OCI-LY7 (cell line): ENCODE data around the gene TRAPPC10. TPM values are rescaled to one million over a fixed set of nuclear protein-coding genes. Genes with fewer than 3 reads are reported as not detected.

Experiments
- BruUV-seq: library from RNA; stranded (reverse); fragments of 400-500 nt; replicated peaks from 2 replicates; lab custom pipeline; 2021; lab: Mats Ljungman, UMichigan
- CTCF ChIA-PET: fragments of 300-600 bp; sonication (Branson Sonifier 250); formaldehyde crosslinking; loops from one replicate; lab custom pipeline; 2022; ENCODE audit warnings: antibody characterized with exemption; ENCODE audit not compliant: unreplicated experiment; lab: Charles Lee
- POLR2A ChIA-PET: fragments of 300-600 bp; sonication (Branson Sonifier 250); formaldehyde crosslinking; loops from one replicate; lab custom pipeline; 2022; ENCODE audit warnings: antibody characterized with exemption; lab: Charles Lee
- DNase-seq: peaks from one replicate; pipeline ENCODE4 v3.0.0-alpha.2; 2015; ENCODE audit warnings: low spot score
- H2AFZ ChIP-seq: fragments of 200-600 bp; sonication (generic), shearing (Covaris generic); 2 replicates; pipeline ENCODE4 v1.6.1; 2014; ENCODE audit warnings: mild to moderate bottlenecking, antibody characterized with exemption, low read length, moderate library complexity
- H3K27ac ChIP-seq: fragments of 200-600 bp; sonication (generic); 2 replicates; pipeline ENCODE4 v1.5.1; 2014; ENCODE audit warnings: mixed run types, low read depth, mild to moderate bottlenecking, moderate library complexity, low read length, inconsistent platforms; ENCODE audit not compliant: poor library complexity, severe bottlenecking
- H3K36me3 ChIP-seq: fragments of 200-600 bp; sonication (generic); 2 replicates; pipeline ENCODE4 v1.6.1; 2014; ENCODE audit warnings: mild to moderate bottlenecking, antibody characterized with exemption, low read length, moderate library complexity, mixed read lengths; ENCODE audit not compliant: insufficient read depth
- H3K4me1 ChIP-seq: fragments of 200-600 bp; sonication (generic); 2 replicates; pipeline ENCODE4 v1.5.1; 2014; ENCODE audit warnings: mild to moderate bottlenecking, low read length; ENCODE audit not compliant: insufficient read depth, poor library complexity, severe bottlenecking
- H3K4me2 ChIP-seq: fragments of 200-600 bp; sonication (generic); 2 replicates; pipeline ENCODE4 v1.6.1; 2014; ENCODE audit warnings: mild to moderate bottlenecking, low read length
- H3K4me3 ChIP-seq: fragments of 200-600 bp; sonication (generic); 2 replicates; pipeline ENCODE4 v1.5.1; 2014; ENCODE audit warnings: mild to moderate bottlenecking, low read depth, low read length; ENCODE audit not compliant: poor library complexity, severe bottlenecking
- H3K79me2 ChIP-seq: fragments of 200-600 bp; sonication (generic); 2 replicates; pipeline ENCODE4 v1.6.1; 2016; ENCODE audit warnings: low read depth, mild to moderate bottlenecking, low read length, moderate library complexity, mixed read lengths; ENCODE audit not compliant: insufficient read depth
- H3K9me2 ChIP-seq: fragments of 200-600 bp; sonication (generic); 2 replicates; pipeline ENCODE4 v1.6.1; 2016; ENCODE audit warnings: mild to moderate bottlenecking, low read length, mixed read lengths; ENCODE audit not compliant: insufficient read depth
- H3K9me3 ChIP-seq: fragments of 200-600 bp; sonication (generic); 2 replicates; pipeline ENCODE4 v1.6.1; 2014; ENCODE audit warnings: mild to moderate bottlenecking, mixed run types, low read length, mixed read lengths
- H4K20me1 ChIP-seq: fragments of 200-600 bp; sonication (generic); 2 replicates; pipeline ENCODE4 v1.6.1; 2014; ENCODE audit warnings: mild to moderate bottlenecking, antibody characterized with exemption, low read length, moderate library complexity, mixed read lengths; ENCODE audit not compliant: insufficient read depth
- CTCF ChIP-seq: fragments of 200-600 bp; sonication (generic); conservative IDR thresholded peaks from 2 replicates; pipeline ENCODE4 v1.5.1; 2014; ENCODE audit warnings: mild to moderate bottlenecking, antibody characterized with exemption, low read length, moderate library complexity, mixed read lengths
- EZH2phosphoT487 ChIP-seq: fragments of 200-600 bp; sonication (generic); IDR thresholded peaks from 2 replicates; pipeline ENCODE4 v1.6.1; 2018; ENCODE audit warnings: low read depth, borderline replicate concordance, mild to moderate bottlenecking, mixed run types, antibody characterized with exemption, low read length, moderate library complexity, mixed read lengths
- intact Hi-C: fragments of 100-400 bp; cut with micrococcal nuclease; formaldehyde crosslinking; loops from one replicate; pipeline ENCODE4 v1.10.0; 2022; ENCODE audit not compliant: unreplicated experiment
- total RNA-seq, 2 experiments: library from RNA; depleted of rRNA in 1 of 2; stranded (reverse); fragments of >200 nt in 1 of 2; shearing (Covaris generic) in 1 of 2; gene quantifications; 2 replicates each; pipeline ENCODE4 v1.2.3, GENCODE V29; 2014 to 2022

TRAPPC10 gene
- total RNA-seq, 2 experiments from 2014 or later, result 37.4 to 54.7 TPM

GRCh38 chr21:44043613-44044012 is 31.5 kb downstream of the TRAPPC10 start:
- DNase-seq, result peak; percentile 10
- H2AFZ ChIP-seq, result no peak overlapping the region
- POLR2A ChIA-PET, result interaction anchor here (0.6 kb wide), 1 partner anchor 391 kb away, joined by 3 read pairs; no protein-coding TSS in a partner anchor
- TF ChIP-seq EZH2phosphoT487, result no peak
- no peak for TF ChIP-seq CTCF
- H3K79me2 ChIP-seq, result peaks cover 12% of the 10 kb centered on the region
- no peak overlapping the region for H3K4me2 ChIP-seq
- H3K9me3 ChIP-seq, result no peaks in the 10 kb centered on the region
- H3K4me3 ChIP-seq, result no peak overlapping the region
- no peak overlapping the region for H3K27ac ChIP-seq
- H3K36me3 ChIP-seq, result peaks cover 25% of the 10 kb centered on the region
- BruUV-seq, result no TSS peak
- no peaks in the 10 kb centered on the region for H4K20me1 ChIP-seq
- intact Hi-C loops, result no loop called here
- no peaks in the 10 kb centered on the region for H3K9me2 ChIP-seq
- CTCF ChIA-PET, result no interaction called here
- H3K4me1 ChIP-seq, result no peaks in the 10 kb centered on the region

GRCh38 chr21:44046734-44047133 is 34.6 kb downstream of the TRAPPC10 start:
- Histone ChIP-seq H3K9me3 (no peaks in the 10 kb centered on the region), H3K9me2 (no peaks in the 10 kb centered on the region), H4K20me1 (no peaks in the 10 kb centered on the region), H3K36me3 (peaks cover 17% of the 10 kb centered on the region; the same call in 1 of the 2 replicates), H3K4me3 (no peak overlapping the region), H3K4me1 (peaks cover 7% of the 10 kb centered on the region), H2AFZ (no peak overlapping the region), H3K79me2 (peaks cover 12% of the 10 kb centered on the region), H3K27ac (no peak overlapping the region), H3K4me2 (no peak overlapping the region)
- ChIA-PET CTCF (no interaction called here), POLR2A (no interaction called here)
- no peak for DNase-seq
- no TSS peak for BruUV-seq
- TF ChIP-seq EZH2phosphoT487 (no peak), CTCF (no peak)
- intact Hi-C loops, result no loop called here

GRCh38 chr21:44047996-44048560 is 36.0 kb downstream of the TRAPPC10 start:
- Histone ChIP-seq H3K36me3 (peaks cover 22% of the 10 kb centered on the region; the same call in 1 of the 2 replicates), H3K4me1 (peaks cover 7% of the 10 kb centered on the region), H3K4me2 (no peak overlapping the region), H2AFZ (no peak overlapping the region), H3K9me3 (no peaks in the 10 kb centered on the region), H3K4me3 (no peak overlapping the region), H3K27ac (no peak overlapping the region), H3K79me2 (no peaks in the 10 kb centered on the region; the same call in 1 of the 2 replicates), H3K9me2 (no peaks in the 10 kb centered on the region), H4K20me1 (no peaks in the 10 kb centered on the region)
- no peak for DNase-seq
- CTCF ChIA-PET, result no interaction called here
- no TSS peak for BruUV-seq
- no peak for TF ChIP-seq EZH2phosphoT487
- no peak for TF ChIP-seq CTCF
- intact Hi-C loops, result no loop called here
- POLR2A ChIA-PET, result no interaction called here
